ENCODE measurements around the gene SYT1. TPM values are rescaled to one million over a fixed set of nuclear protein-coding genes. Genes with fewer than 3 reads are reported as not detected.

The SYT1 gene
- total RNA-seq, 2 donors from 2014 or later, result 1.3 to 1.9 TPM

DNA sequence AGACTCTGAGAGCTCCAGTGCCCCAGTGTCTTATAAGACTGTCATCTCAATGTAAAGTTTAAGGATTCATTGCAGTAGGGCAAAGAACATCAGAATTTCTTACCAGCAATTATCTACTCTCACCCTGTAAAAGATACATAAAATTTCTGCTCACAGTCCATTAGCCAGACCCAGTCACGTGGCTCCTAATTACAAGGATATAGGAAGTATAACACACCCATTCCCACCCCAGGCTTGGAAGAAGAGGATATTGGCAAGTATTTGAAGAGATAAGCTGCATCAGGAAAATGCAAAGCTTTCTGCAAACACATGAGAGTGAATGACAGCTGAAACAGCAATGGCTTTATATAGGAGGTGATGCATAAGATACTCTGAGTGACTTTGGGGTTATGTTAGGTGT lies 14.3 kb downstream of the SYT1 start:
- TF ChIP-seq, protein P1, sequence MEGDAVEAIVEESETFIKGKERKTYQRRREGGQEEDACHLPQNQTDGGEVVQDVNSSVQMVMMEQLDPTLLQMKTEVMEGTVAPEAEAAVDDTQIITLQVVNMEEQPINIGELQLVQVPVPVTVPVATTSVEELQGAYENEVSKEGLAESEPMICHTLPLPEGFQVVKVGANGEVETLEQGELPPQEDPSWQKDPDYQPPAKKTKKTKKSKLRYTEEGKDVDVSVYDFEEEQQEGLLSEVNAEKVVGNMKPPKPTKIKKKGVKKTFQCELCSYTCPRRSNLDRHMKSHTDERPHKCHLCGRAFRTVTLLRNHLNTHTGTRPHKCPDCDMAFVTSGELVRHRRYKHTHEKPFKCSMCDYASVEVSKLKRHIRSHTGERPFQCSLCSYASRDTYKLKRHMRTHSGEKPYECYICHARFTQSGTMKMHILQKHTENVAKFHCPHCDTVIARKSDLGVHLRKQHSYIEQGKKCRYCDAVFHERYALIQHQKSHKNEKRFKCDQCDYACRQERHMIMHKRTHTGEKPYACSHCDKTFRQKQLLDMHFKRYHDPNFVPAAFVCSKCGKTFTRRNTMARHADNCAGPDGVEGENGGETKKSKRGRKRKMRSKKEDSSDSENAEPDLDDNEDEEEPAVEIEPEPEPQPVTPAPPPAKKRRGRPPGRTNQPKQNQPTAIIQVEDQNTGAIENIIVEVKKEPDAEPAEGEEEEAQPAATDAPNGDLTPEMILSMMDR (IDR thresholded peaks at IDR 0.05), result no peak
- H3K27ac ChIP-seq, result no peak overlapping the region
- H3K9me3 ChIP-seq, result no peaks in the 10 kb centered on the region
- no peak overlapping the region for H3K4me3 ChIP-seq
- no peaks in the 10 kb centered on the region for H3K4me1 ChIP-seq (ENCODE audit: control insufficient read depth in 1 of 2, low read depth in 2 of 2)
- H3K27me3 ChIP-seq (replicated peaks; ENCODE audit: insufficient read depth), result no peaks in the 10 kb centered on the region
- no peak for ATAC-seq (ENCODE audit: insufficient number of reproducible peaks, low FRiP score, low read depth)
- H3K36me3 ChIP-seq, result no peaks in the 10 kb centered on the region
- no peak for DNase-seq (ENCODE audit: low spot score)

GRCh38 chr12:78880078-78880477 lies 15.5 kb downstream of the SYT1 start:
- no peaks in the 10 kb centered on the region for H3K4me1 ChIP-seq (ENCODE audit: control insufficient read depth in 1 of 2, low read depth in 2 of 2)
- H3K9me3 ChIP-seq, result no peaks in the 10 kb centered on the region
- H3K27me3 ChIP-seq (replicated peaks; ENCODE audit: insufficient read depth), result no peaks in the 10 kb centered on the region
- TF ChIP-seq, protein P1 (IDR thresholded peaks at IDR 0.05), result no peak
- no peaks in the 10 kb centered on the region for H3K36me3 ChIP-seq
- DNase-seq (ENCODE audit: low spot score) (no peak), ATAC-seq (ENCODE audit: insufficient number of reproducible peaks, low FRiP score, low read depth) (no peak)
- no peak overlapping the region for H3K4me3 ChIP-seq
- no peak overlapping the region for H3K27ac ChIP-seq

GRCh38 chr12:78881685-78882084 lies 17.1 kb downstream of the SYT1 start:
- no peak overlapping the region for H3K27ac ChIP-seq

GRCh38 chr12:78885466-78885865 lies 20.9 kb downstream of the SYT1 start:
- no peaks in the 10 kb centered on the region for H3K9me3 ChIP-seq
- no peaks in the 10 kb centered on the region for H3K4me1 ChIP-seq (ENCODE audit: control insufficient read depth in 1 of 2, low read depth in 2 of 2)
- H3K27ac ChIP-seq, result no peak overlapping the region
- ATAC-seq (ENCODE audit: insufficient number of reproducible peaks, low FRiP score, low read depth) (no peak), DNase-seq (ENCODE audit: low spot score) (no peak)
- no peak overlapping the region for H3K4me3 ChIP-seq
- TF ChIP-seq, protein P1 (IDR thresholded peaks at IDR 0.05), result no peak
- no peaks in the 10 kb centered on the region for H3K36me3 ChIP-seq
- H3K27me3 ChIP-seq (replicated peaks; ENCODE audit: insufficient read depth), result no peaks in the 10 kb centered on the region

More at GRCh38 chr12:78881685-78882084, 17.1 kb downstream of the SYT1 start:
- Histone ChIP-seq H3K4me3 (no peak overlapping the region), H3K9me3 (no peaks in the 10 kb centered on the region), H3K27me3 (replicated peaks; ENCODE audit: insufficient read depth) (no peaks in the 10 kb centered on the region), H3K4me1 (ENCODE audit: control insufficient read depth in 1 of 2, low read depth in 2 of 2) (no peaks in the 10 kb centered on the region), H3K36me3 (no peaks in the 10 kb centered on the region)
- TF ChIP-seq, protein P1 (IDR thresholded peaks at IDR 0.05), result no peak
- DNase-seq (ENCODE audit: low spot score), result no peak
- no peak for ATAC-seq (ENCODE audit: insufficient number of reproducible peaks, low FRiP score, low read depth)

DNA sequence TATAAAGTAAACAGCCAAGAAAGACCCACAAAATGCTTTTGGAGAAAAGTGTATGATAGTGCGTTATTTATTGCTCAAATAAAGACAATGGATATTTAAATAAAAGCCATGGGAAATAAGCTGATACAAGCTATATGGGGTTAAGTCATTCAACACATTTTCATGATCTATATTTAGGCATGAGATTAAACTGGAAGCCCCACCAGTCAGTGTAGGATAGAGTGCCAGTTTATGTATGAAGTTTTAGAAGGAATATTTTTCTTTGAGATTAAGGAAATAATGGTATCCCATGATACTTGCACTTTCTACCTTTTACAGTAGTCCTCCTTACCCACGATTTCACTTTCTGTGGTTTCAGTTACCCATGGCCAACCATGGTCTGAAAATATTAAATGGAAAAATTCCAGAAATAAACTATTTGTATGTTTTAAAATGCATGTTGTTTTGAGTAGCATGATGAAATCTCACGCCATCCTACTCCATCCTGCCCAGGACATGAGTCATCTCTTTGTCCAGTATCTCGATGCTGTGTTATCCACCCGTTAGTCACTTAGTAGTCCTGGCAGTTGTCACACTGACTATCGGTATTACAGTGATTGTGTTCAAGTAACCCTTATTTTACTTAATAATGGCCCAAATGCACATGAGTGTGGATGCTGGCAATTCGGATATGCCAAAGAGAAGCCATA lies 22.3 kb downstream of the SYT1 start:
- ATAC-seq (ENCODE audit: insufficient number of reproducible peaks, low FRiP score, low read depth), result no peak

More for the DNA sequence above, 22.3 kb downstream of the SYT1 start:
- Histone ChIP-seq H3K4me3 (no peak overlapping the region), H3K4me1 (ENCODE audit: control insufficient read depth in 1 of 2, low read depth in 2 of 2) (no peaks in the 10 kb centered on the region), H3K27ac (no peak overlapping the region), H3K36me3 (no peaks in the 10 kb centered on the region), H3K9me3 (no peaks in the 10 kb centered on the region), H3K27me3 (replicated peaks; ENCODE audit: insufficient read depth) (no peaks in the 10 kb centered on the region)
- TF ChIP-seq, protein P1 (IDR thresholded peaks at IDR 0.05), result no peak
- DNase-seq (ENCODE audit: low spot score), result no peak

Data from thoracic aorta (tissue), 2 donors.